GM18520 (cell line): ENCODE data around the gene KHDRBS2.

Experiments
- ATAC-seq: cut with Tn5 transposase; IDR thresholded peaks from one replicate; pipeline ENCODE4 v1.9.1; 2021; ENCODE audit not compliant: unreplicated experiment

The KHDRBS2 gene

GRCh38 chr6:62192593-62192992 is 93.4 kb downstream of the KHDRBS2 start:
- no peak for ATAC-seq

- no peak for ATAC-seq
These were observed 110.8 kb downstream of the KHDRBS2 start for GRCh38 chr6:62175195-62175594.

GRCh38 chr6:62174548-62174947 is 111.5 kb downstream of the KHDRBS2 start:
- no peak for ATAC-seq

- no peak for ATAC-seq
These were observed 118.3 kb downstream of the KHDRBS2 start for GRCh38 chr6:62167736-62168135.

- no peak for ATAC-seq
These were observed 123.2 kb downstream of the KHDRBS2 start for GRCh38 chr6:62162858-62163257.

- no peak for ATAC-seq
These were observed 133.2 kb downstream of the KHDRBS2 start for GRCh38 chr6:62152796-62153195.

- peak; percentile 59 for ATAC-seq
These were observed 135.9 kb downstream of the KHDRBS2 start for GRCh38 chr6:62150048-62150663.

- ATAC-seq, result no peak
These were observed 138.8 kb downstream of the KHDRBS2 start for GRCh38 chr6:62146954-62147853.

- ATAC-seq, result no peak
These were observed 156.9 kb downstream of the KHDRBS2 start for GRCh38 chr6:62129127-62129526.

- ATAC-seq, result no peak
These were observed 166.6 kb downstream of the KHDRBS2 start for GRCh38 chr6:62119401-62119800.

GRCh38 chr6:62103186-62103859 is 182.7 kb downstream of the KHDRBS2 start:
- ATAC-seq, result no peak

- no peak for ATAC-seq
These were observed 183.6 kb downstream of the KHDRBS2 start for GRCh38 chr6:62102387-62102786.

- ATAC-seq, result no peak
These were observed 195.4 kb downstream of the KHDRBS2 start for GRCh38 chr6:62090442-62091229.

GRCh38 chr6:62089781-62090180 is 196.2 kb downstream of the KHDRBS2 start:
- ATAC-seq, result no peak

GRCh38 chr6:62086047-62086446 is 200.0 kb downstream of the KHDRBS2 start:
- no peak for ATAC-seq

GRCh38 chr6:62075869-62076268 is 210.2 kb downstream of the KHDRBS2 start:
- ATAC-seq, result no peak

- no peak for ATAC-seq
These were observed 226.1 kb downstream of the KHDRBS2 start for GRCh38 chr6:62059901-62060300.

- ATAC-seq, result no peak
These were observed 228.7 kb downstream of the KHDRBS2 start for GRCh38 chr6:62057300-62057699.

GRCh38 chr6:62045502-62045901 is 240.5 kb downstream of the KHDRBS2 start:
- no peak for ATAC-seq

- ATAC-seq, result no peak
These were observed 242.9 kb downstream of the KHDRBS2 start for GRCh38 chr6:62043084-62043483.

- ATAC-seq, result no peak
These were observed 243.6 kb downstream of the KHDRBS2 start for GRCh38 chr6:62042429-62042828.
